D721Med (cell line): ENCODE data around the gene ZNF540.

Source experiments
- DNase-seq: peaks from one replicate; pipeline ENCODE4 v3.0.0; 2011; ENCODE audit warnings: low spot score; ENCODE audit not compliant: insufficient read length
- FAIRE-seq: peaks from 2 replicates; lab custom pipeline; 2011; peaks lifted over from hg19 to GRCh38; lab: Jason Lieb, UNC
- CTCF ChIP-seq: IDR thresholded peaks from 2 replicates; pipeline ENCODE4 v1.5.1; 2012; ENCODE audit warnings: mild to moderate bottlenecking, control low read depth; ENCODE audit not compliant: insufficient read depth; ENCODE audit errors: missing control alignments

ZNF540 gene

GRCh38 chr19:37594304-37594981 is at the start of gene ZNF540, which contains the start of gene ZNF571:
Gene ZNF540, plus strand, starts transcription at chr19:37594876. Its CDS starts 3,572 bp downstream, at chr19:37598448.
Gene ZNF571, minus strand, starts transcription at chr19:37594792. Its CDS starts 8,116 bp downstream, at chr19:37586676.
- FAIRE-seq (no peak), DNase-seq (peak; percentile 28)
- no peak for TF ChIP-seq CTCF

- TF ChIP-seq CTCF, result peak; percentile 3
- DNase-seq (peak; percentile 91), FAIRE-seq (no peak)
These were observed 43.3 kb upstream of the ZNF540 start for GRCh38 chr19:37551129-37551993.

GRCh38 chr19:37563518-37563917 is 31.2 kb upstream of the ZNF540 start:
- no peak for TF ChIP-seq CTCF
- DNase-seq (no peak), FAIRE-seq (no peak)

GRCh38 chr19:37564624-37565369 is 29.9 kb upstream of the ZNF540 start:
- no peak for TF ChIP-seq CTCF
- DNase-seq (no peak), FAIRE-seq (no peak)

- no peak for FAIRE-seq
- DNase-seq, result no peak
- no peak for TF ChIP-seq CTCF
These were observed 29.4 kb upstream of the ZNF540 start for GRCh38 chr19:37565370-37565669.

- TF ChIP-seq CTCF, result no peak
- FAIRE-seq (no peak), DNase-seq (no peak)
These were observed 22.5 kb upstream of the ZNF540 start for GRCh38 chr19:37572203-37572602.
